Measurements from ENCODE around the gene CALCOCO1. TPM values are rescaled to one million over a fixed set of nuclear protein-coding genes. Genes with fewer than 3 reads are reported as not detected.

The CALCOCO1 gene
- total and polyA plus RNA-seq, 2 of the 13 experiments (the other 11 are each of a cell fraction or from before 2014, with no cell fraction given) = 7.7 to 47.7 TPM

GRCh38 chr12:53746592-53747092, 19.4 kb upstream of the CALCOCO1 start (continued):
- no peak for TF ChIP-seq NFE2 (CRISPR knock-in tag; IDR thresholded peaks at IDR 0.05)
- TF ChIP-seq UBTF (CRISPR knock-in tag; IDR thresholded peaks at IDR 0.05) = 0 out of 2 replicates have a peak, but pooled peaks have one; percentile 39
- TF ChIP-seq ZBTB1 (CRISPR knock-in tag; IDR thresholded peaks at IDR 0.05; ENCODE audit: borderline replicate concordance) = no peak
- TF ChIP-seq IRX3 (CRISPR knock-in tag; IDR thresholded peaks at IDR 0.05; ENCODE audit: borderline replicate concordance, low read depth) = no peak
- no peak for TF ChIP-seq FOXO4 (CRISPR knock-in tag; conservative IDR thresholded peaks at IDR 0.05)
- TF ChIP-seq ZFP41 (CRISPR knock-in tag; IDR thresholded peaks at IDR 0.05; ENCODE audit: borderline replicate concordance) = no peak
- no peak for TF ChIP-seq DMAP1 (CRISPR knock-in tag; IDR thresholded peaks at IDR 0.05)
- TF ChIP-seq ZBTB14 (CRISPR knock-in tag; IDR thresholded peaks at IDR 0.05) = no peak
- peak; percentile 29; the same call in 1 of the 2 replicates for TF ChIP-seq DRAP1 (CRISPR knock-in tag; IDR thresholded peaks at IDR 0.05)
- TF ChIP-seq TMF1 (CRISPR knock-in tag; IDR thresholded peaks at IDR 0.05; ENCODE audit: low read depth) = no peak
- 0 out of 2 replicates have a peak, but pooled peaks have one; percentile 31 for TF ChIP-seq TAF1 (CRISPR knock-in tag; IDR thresholded peaks at IDR 0.05)
- TF ChIP-seq ATF6 (CRISPR knock-in tag; conservative IDR thresholded peaks at IDR 0.05) = no peak
- TF ChIP-seq ZNF18 (CRISPR knock-in tag; IDR thresholded peaks at IDR 0.05; ENCODE audit: insufficient replicate concordance) = no peak
- no peak for TF ChIP-seq ATAD3A (CRISPR knock-in tag; IDR thresholded peaks at IDR 0.05)
- no peak for TF ChIP-seq ZNF710 (CRISPR knock-in tag; IDR thresholded peaks at IDR 0.05; ENCODE audit: borderline replicate concordance)
- TF ChIP-seq MLLT10 (CRISPR knock-in tag; IDR thresholded peaks at IDR 0.05) = no peak
- no peak for TF ChIP-seq ZNF234 (CRISPR knock-in tag; conservative IDR thresholded peaks at IDR 0.05)
- TF ChIP-seq ATF7 (IDR thresholded peaks at IDR 0.05) = no peak
- no peak for TF ChIP-seq ATF7 (CRISPR knock-in tag; IDR thresholded peaks at IDR 0.05)

All from HepG2 (cell line).